ENCODE measurements around the gene KRTAP2-2. TPM values are rescaled to one million over a fixed set of nuclear protein-coding genes. Genes with fewer than 3 reads are reported as not detected.
"Not testable (repeated sequence)": the region's sequence is repeated elsewhere in the genome, so short reads cannot be mapped to it uniquely, and the experiment has no call there.

Gene KRTAP2-2
- total and polyA plus RNA-seq, 2 of the 4 experiments (the other 2 are of a cell fraction), result 0.17 TPM; not detected in 1

- no peak for TF ChIP-seq CEBPB (IDR thresholded peaks at IDR 0.05; ENCODE audit: low read depth, low read length)
Measured at GRCh38 chr17:41101586-41102259, 46.7 kb upstream of the KRTAP2-2 start, which contains the start of gene KRTAP4-16 (continued).

DNA sequence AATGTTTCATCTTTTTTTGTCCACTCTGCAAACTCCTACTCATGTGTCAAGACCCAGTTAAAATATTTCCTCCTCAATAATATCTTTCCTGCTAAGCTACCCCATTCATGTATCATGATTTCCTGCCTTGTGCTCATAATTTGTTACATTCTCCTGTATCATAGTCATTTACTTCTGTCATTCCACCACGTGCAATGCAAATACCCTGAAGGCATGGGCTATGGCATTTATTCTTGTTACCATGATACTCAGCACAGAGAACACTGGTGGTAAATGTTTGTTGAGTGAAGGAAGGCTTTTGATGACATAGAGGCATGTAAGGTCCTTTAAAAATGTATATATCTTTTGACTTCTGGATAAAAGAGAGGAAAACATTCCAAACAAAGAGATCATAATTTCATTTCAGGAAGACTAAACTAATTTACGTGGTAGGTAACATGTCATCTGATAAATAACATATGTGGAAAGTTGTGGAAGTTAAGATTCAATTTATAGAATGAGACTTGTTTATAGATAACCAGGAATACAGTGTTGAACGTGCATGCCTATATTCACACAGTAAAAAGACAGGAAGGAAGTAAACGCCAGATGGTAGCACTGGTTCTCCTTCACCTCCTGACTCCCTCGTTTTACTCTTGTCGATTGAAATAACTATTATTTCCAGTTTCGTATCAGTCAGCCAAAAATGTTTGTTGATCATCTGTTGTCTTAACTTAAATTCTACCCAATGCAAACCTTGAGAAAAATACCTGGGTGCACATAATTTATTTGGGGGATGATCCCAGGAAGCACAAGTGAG lies 44.9 kb upstream of the KRTAP2-2 start:
- TF ChIP-seq MAFK (IDR thresholded peaks at IDR 0.05; ENCODE audit: low read depth, low read length) (peak; percentile 26; the same call in 1 of the 2 replicates), BHLHE40 (IDR thresholded peaks at IDR 0.05; ENCODE audit: low read depth, low read length) (peak; percentile 90), MXI1 (IDR thresholded peaks at IDR 0.05; ENCODE audit: borderline replicate concordance, low read depth, low read length) (peak; percentile 87)
- H3K4me2 ChIP-seq (ENCODE audit: low read depth, low read length); H2AFZ ChIP-seq (replicated peaks; ENCODE audit: low read length, poor library complexity); H4K5ac ChIP-seq (ENCODE audit: low read depth, low read length); BruUV-seq (replicated peaks); H3K27ac ChIP-seq (ENCODE audit: insufficient read depth, low read length); intact Hi-C loops (cut with micrococcal nuclease); in situ Hi-C loops (cut with MboI; ENCODE audit: low sequenced_read_pairs); H3K4me3 ChIP-seq (ENCODE audit: insufficient read depth, low read depth, low read length); H4K20me1 ChIP-seq (ENCODE audit: insufficient read depth, low read length); H3K79me1 ChIP-seq (ENCODE audit: low read depth in 1 of 2, low read length in 2 of 2); H3K36me3 ChIP-seq (ENCODE audit: control insufficient read depth, insufficient read depth, low read length); H3K4me1 ChIP-seq (ENCODE audit: control insufficient read depth, insufficient read depth, low read length); H3K9me3 ChIP-seq (ENCODE audit: control insufficient read depth, insufficient read depth, low read length); dilution Hi-C loops (cut with HindIII; ENCODE audit: low sequenced_read_pairs, unreplicated experiment); H3K9ac ChIP-seq (ENCODE audit: low read depth, low read length); H3K27me3 ChIP-seq (ENCODE audit: control insufficient read depth, insufficient read depth, low read length); POLR2A ChIA-PET (ENCODE audit: unreplicated experiment); H3K56ac ChIP-seq (ENCODE audit: extremely low read depth, insufficient read depth, low read length); H2AK5ac ChIP-seq (ENCODE audit: low read depth, low read length); H3K9me1 ChIP-seq (ENCODE audit: insufficient read depth, low read length); H2AK9ac ChIP-seq (replicated peaks; ENCODE audit: low read depth, low read length, poor library complexity); H3K23ac ChIP-seq (ENCODE audit: low read depth, low read length); CTCF ChIA-PET; H4K91ac ChIP-seq (ENCODE audit: insufficient read depth, low read depth, low read length): not testable (repeated sequence)
- H2BK5ac ChIP-seq (ENCODE audit: low read depth, low read length, poor library complexity, severe bottlenecking), result peak overlapping the region; percentile 43
- peak overlapping the region; percentile 23; the same call in 1 of the 3 replicates for H2BK15ac ChIP-seq (ENCODE audit: low read depth, low read length)
- peak overlapping the region; percentile 85 for H2BK120ac ChIP-seq (ENCODE audit: low read depth, low read length)
- ATAC-seq (ENCODE audit: low read depth) (peak; percentile 38), DNase-seq (peak; percentile 81)
- WGBS, 2 experiments (ENCODE audit: extremely low coverage in 2 of 2, insufficient read length in 1 of 2), result no CpG with 5 or more reads among the region's 7 CpGs
- H3K14ac ChIP-seq (replicated peaks; ENCODE audit: low read depth, low read length), result peak overlapping the region; percentile 83
- H2BK20ac ChIP-seq (ENCODE audit: low read depth, low read length), result peak overlapping the region; percentile 64
- peak overlapping the region; percentile 1 to 81; a peak in 3 of 4 replicates for H4K8ac ChIP-seq (ENCODE audit: low read depth in 2 of 2, low read length in 2 of 2)
- peak overlapping the region; percentile 64; the same call in 1 of the 2 replicates for H3K18ac ChIP-seq (ENCODE audit: low read depth, low read length)
- H3K4ac ChIP-seq (ENCODE audit: low read depth, low read length), result peak overlapping the region; percentile 78

Measured in IMR-90 (cell line).